ENCODE data around the gene MISP3.
"Not testable (repeated sequence)": the region's sequence is repeated elsewhere in the genome, so short reads cannot be mapped to it uniquely, and the experiment has no call there.

Gene MISP3

DNA sequence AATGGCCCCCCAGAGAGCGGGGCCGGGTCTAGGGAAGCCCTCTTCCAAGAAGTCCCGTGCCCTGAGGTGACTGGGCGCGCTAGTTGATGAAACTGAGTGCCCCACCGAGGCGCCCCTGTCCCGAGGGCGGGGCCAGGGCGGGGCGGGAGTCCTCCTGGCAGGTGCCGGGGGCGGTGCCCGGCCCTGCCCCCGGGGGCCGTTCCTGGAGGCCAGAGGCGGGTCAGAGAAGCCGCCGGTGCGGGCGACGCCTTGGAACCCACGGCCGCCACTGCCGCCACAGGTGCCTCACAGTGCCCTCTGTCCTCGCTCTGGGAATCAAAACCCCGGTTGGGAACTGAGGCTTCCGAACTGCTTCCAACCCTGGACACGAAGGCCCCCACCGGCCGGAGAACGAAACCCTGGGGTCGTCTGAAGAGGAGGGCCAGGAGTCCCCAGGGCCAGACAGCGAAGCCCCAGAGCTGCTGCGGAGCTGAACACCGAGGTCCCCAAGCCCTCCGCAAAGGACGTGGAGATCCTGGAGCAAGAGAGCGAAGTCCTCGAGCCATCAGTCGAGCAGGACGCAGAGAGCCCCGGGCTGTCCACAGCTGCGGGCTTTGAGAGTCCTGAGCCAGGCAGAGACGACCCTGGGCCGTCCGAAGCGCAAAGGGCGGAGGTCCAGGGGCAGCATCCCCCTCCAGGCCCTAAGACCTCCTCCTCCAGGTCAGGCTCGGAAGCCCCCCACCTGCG is at the start of gene MISP3:
TSS of gene MISP3 (plus strand) at position 252 of the 726 bp plus-strand sequence. CDS start 524 bp downstream, outside the sequence.
- no peaks in the 10 kb centered on the region for H3K9me3 ChIP-seq (ENCODE audit: insufficient read depth, low read length)
- no peaks in the 10 kb centered on the region for H3K9me2 ChIP-seq (replicated peaks; ENCODE audit: insufficient read depth, low read length)
- H3K4me2 ChIP-seq (ENCODE audit: low read depth, low read length, poor library complexity, severe bottlenecking), result peak within 1 kb of the TSS; percentile 99
- no peaks in the 10 kb centered on the region for H4K20me1 ChIP-seq (ENCODE audit: low read depth, low read length)
- H3K27me3 ChIP-seq (ENCODE audit: low read length), result no peaks in the 10 kb centered on the region
- H3K27ac ChIP-seq (ENCODE audit: low read depth, low read length), result peak within 1 kb of the TSS; percentile 43
- H3K4me3 ChIP-seq (ENCODE audit: insufficient read depth, low read length, poor library complexity, severe bottlenecking), result peak within 1 kb of the TSS; percentile 62
- no peaks in the 10 kb centered on the region for H3K36me3 ChIP-seq (ENCODE audit: low read length)
- peak within 1 kb of the TSS; percentile 58 for H3K9ac ChIP-seq (ENCODE audit: low read length)
- H3F3A ChIP-seq (ENCODE audit: insufficient read depth), result no peaks in the 10 kb centered on the region
- peak within 1 kb of the TSS; percentile 77 for H2AFZ ChIP-seq (ENCODE audit: low read depth, low read length, severe bottlenecking)
- TF ChIP-seq, protein P1, sequence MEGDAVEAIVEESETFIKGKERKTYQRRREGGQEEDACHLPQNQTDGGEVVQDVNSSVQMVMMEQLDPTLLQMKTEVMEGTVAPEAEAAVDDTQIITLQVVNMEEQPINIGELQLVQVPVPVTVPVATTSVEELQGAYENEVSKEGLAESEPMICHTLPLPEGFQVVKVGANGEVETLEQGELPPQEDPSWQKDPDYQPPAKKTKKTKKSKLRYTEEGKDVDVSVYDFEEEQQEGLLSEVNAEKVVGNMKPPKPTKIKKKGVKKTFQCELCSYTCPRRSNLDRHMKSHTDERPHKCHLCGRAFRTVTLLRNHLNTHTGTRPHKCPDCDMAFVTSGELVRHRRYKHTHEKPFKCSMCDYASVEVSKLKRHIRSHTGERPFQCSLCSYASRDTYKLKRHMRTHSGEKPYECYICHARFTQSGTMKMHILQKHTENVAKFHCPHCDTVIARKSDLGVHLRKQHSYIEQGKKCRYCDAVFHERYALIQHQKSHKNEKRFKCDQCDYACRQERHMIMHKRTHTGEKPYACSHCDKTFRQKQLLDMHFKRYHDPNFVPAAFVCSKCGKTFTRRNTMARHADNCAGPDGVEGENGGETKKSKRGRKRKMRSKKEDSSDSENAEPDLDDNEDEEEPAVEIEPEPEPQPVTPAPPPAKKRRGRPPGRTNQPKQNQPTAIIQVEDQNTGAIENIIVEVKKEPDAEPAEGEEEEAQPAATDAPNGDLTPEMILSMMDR (IDR thresholded peaks at IDR 0.05; ENCODE audit: insufficient read depth, low read length, poor library complexity, severe bottlenecking), result no peak
- TF ChIP-seq EZH2phosphoT487 (conservative IDR thresholded peaks at IDR 0.05; ENCODE audit: low read length), result no peak
- H3K79me2 ChIP-seq (ENCODE audit: insufficient read depth, low read length), result no peaks in the 10 kb centered on the region

DNA sequence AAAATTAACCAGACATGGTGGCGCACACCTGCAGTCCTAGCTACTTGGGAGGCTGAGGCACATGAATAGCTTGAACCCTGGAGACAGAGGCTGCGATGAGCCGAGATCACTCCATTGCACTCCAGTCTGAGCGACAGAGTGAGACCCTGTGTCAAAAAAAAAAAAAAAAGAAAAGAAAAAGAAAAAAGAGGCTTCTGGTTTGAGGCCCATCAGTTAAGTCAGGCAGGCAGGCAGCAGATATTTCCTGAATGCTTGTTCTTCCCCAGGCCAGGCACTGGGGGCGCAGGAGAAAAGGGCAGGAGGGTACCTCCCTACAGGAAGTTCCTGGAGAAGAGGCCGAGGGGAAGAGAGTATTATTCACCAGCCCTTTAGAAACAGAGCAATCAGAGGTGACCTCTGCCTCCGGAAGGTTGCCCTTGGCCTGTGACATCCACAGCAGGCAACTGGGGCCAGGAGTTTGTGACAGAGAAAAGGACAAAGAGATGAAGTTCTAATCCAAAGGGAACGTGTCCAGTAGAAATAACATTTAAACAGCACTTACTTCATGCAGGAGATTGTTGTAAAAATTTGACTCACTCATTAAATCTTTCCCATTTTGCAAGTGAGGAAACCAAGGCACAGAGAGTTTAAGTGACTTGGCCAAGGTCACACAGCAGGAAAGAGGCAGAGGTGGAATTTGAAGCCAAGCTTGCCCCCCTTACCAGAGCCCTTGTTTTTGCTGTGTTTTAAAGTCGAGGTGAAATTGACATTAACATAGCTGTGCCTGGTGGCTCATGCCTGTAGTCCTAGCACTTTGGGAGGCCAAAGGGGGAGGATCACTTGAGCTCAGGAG is 49.0 kb upstream of the MISP3 start:
- Histone ChIP-seq H3K9ac (ENCODE audit: low read length) (no peak overlapping the region), H3K9me2 (replicated peaks; ENCODE audit: insufficient read depth, low read length) (no peaks in the 10 kb centered on the region), H3F3A (ENCODE audit: insufficient read depth) (peaks cover 14% of the 10 kb centered on the region; the same call in 1 of the 2 replicates), H3K27ac (ENCODE audit: low read depth, low read length) (no peak overlapping the region), H3K36me3 (ENCODE audit: low read length) (no peaks in the 10 kb centered on the region), H3K4me3 (ENCODE audit: insufficient read depth, low read length, poor library complexity, severe bottlenecking) (no peak overlapping the region), H3K27me3 (ENCODE audit: low read length) (no peaks in the 10 kb centered on the region), H4K20me1 (ENCODE audit: low read depth, low read length) (no peaks in the 10 kb centered on the region), H2AFZ (ENCODE audit: low read depth, low read length, severe bottlenecking) (no peak overlapping the region), H3K79me2 (ENCODE audit: insufficient read depth, low read length) (no peaks in the 10 kb centered on the region), H3K4me2 (ENCODE audit: low read depth, low read length, poor library complexity, severe bottlenecking) (no peak overlapping the region), H3K9me3 (ENCODE audit: insufficient read depth, low read length) (no peaks in the 10 kb centered on the region)
- TF ChIP-seq, protein P1 (IDR thresholded peaks at IDR 0.05; ENCODE audit: insufficient read depth, low read length, poor library complexity, severe bottlenecking), result no peak
- no peak for TF ChIP-seq EZH2phosphoT487 (conservative IDR thresholded peaks at IDR 0.05; ENCODE audit: low read length)

DNA sequence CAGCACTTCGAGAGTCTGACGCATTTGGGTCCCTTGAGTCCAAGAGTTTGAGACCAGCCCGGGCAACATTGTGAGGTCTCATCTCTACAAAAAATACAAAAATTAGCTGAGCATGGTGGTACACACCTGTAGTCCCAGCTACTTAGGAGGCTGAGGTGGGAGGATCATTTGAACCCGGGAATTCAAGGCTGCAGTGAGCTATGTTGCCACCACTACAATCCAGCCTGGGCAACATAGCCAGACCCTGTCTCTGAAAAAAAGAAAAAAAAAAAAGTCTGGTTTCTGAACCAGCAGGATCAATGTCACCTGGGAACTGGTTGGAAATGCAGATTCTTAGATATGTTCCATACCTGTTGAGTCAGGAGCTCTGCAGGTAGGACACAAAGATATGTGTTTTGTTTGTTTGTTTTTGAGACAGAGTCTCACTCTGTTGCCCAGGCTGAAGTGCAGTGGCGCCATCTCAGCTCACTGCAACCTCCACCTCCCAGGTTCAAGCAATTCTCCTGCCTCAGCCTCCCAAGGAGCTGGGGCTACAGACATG is 45.9 kb upstream of the MISP3 start:
- not testable (repeated sequence) for H3K36me3 ChIP-seq (ENCODE audit: low read length); H3K4me3 ChIP-seq (ENCODE audit: insufficient read depth, low read length, poor library complexity, severe bottlenecking); H2AFZ ChIP-seq (ENCODE audit: low read depth, low read length, severe bottlenecking); H4K20me1 ChIP-seq (ENCODE audit: low read depth, low read length); H3K27ac ChIP-seq (ENCODE audit: low read depth, low read length); H3K27me3 ChIP-seq (ENCODE audit: low read length); H3K79me2 ChIP-seq (ENCODE audit: insufficient read depth, low read length); H3K9ac ChIP-seq (ENCODE audit: low read length); H3K9me3 ChIP-seq (ENCODE audit: insufficient read depth, low read length); H3K9me2 ChIP-seq (replicated peaks; ENCODE audit: insufficient read depth, low read length); H3K4me2 ChIP-seq (ENCODE audit: low read depth, low read length, poor library complexity, severe bottlenecking)
- 0 out of 2 replicates have a peak, but pooled peaks cover 12% of the 10 kb centered on the region for H3F3A ChIP-seq (ENCODE audit: insufficient read depth)
